HG03520 (cell line): ENCODE results near the gene ZNF341.

ENCODE experiments used
- ATAC-seq: cut with Tn5 transposase; IDR thresholded peaks from one replicate; pipeline ENCODE4 v1.9.1; 2021; ENCODE audit warnings: mild to moderate bottlenecking, moderate library complexity; ENCODE audit not compliant: unreplicated experiment

The ZNF341 gene

GRCh38 chr20:33701629-33702450, 30.0 kb upstream of the ZNF341 start:
- no peak for ATAC-seq

GRCh38 chr20:33702861-33703260, 28.9 kb upstream of the ZNF341 start:
- ATAC-seq: no peak

GRCh38 chr20:33703498-33704137, 28.2 kb upstream of the ZNF341 start:
- no peak for ATAC-seq

- ATAC-seq: no peak
Measured at GRCh38 chr20:33704197-33704924, 27.4 kb upstream of the ZNF341 start.

GRCh38 chr20:33707668-33708067, 24.1 kb upstream of the ZNF341 start:
- no peak for ATAC-seq

GRCh38 chr20:33709398-33709797, 22.4 kb upstream of the ZNF341 start:
- no peak for ATAC-seq

GRCh38 chr20:33709905-33710541, 21.8 kb upstream of the ZNF341 start:
- ATAC-seq: no peak

GRCh38 chr20:33710681-33711445, 20.9 kb upstream of the ZNF341 start:
- no peak for ATAC-seq

- ATAC-seq: no peak
Measured at GRCh38 chr20:33711446-33711738, 20.4 kb upstream of the ZNF341 start.

- no peak for ATAC-seq
Measured at GRCh38 chr20:33713865-33714367, 17.9 kb upstream of the ZNF341 start.

GRCh38 chr20:33716498-33716897, 15.3 kb upstream of the ZNF341 start:
- ATAC-seq: no peak

- no peak for ATAC-seq
Measured at GRCh38 chr20:33719277-33719988, 12.4 kb upstream of the ZNF341 start.

GRCh38 chr20:33719989-33720709, 11.6 kb upstream of the ZNF341 start, which contains the start of gene PXMP4:
TSS of gene PXMP4 (minus strand) at chr20:33720310. CDS start at chr20:33720207, 103 bp downstream.
- ATAC-seq: peak; percentile 94

GRCh38 chr20:33721391-33722140, 10.2 kb upstream of the ZNF341 start:
- no peak for ATAC-seq

GRCh38 chr20:33724439-33725094, 7.2 kb upstream of the ZNF341 start:
- no peak for ATAC-seq

- no peak for ATAC-seq
Measured at GRCh38 chr20:33725607-33726264, 6.1 kb upstream of the ZNF341 start.

GRCh38 chr20:33727115-33727479, 4.7 kb upstream of the ZNF341 start:
- ATAC-seq: no peak
